Lung (tissue), 12 donors: ENCODE measurements around the gene TMEM174. TPM values are rescaled to one million over a fixed set of nuclear protein-coding genes. Genes with fewer than 3 reads are reported as not detected.
A peak's percentile ranks its signal among the peaks of the same experiment; 100 is the strongest.

Source experiments
- ATAC-seq: fragments of 200-7000 bp; cut with Tn5 transposase; one replicate; pipeline ENCODE4 v1.9.1; 2020; ENCODE audit warnings: moderate number of reproducible peaks; ENCODE audit not compliant: insufficient read depth, low FRiP score
- DNase-seq, 3 donors: peaks; one replicate each; pipeline ENCODE4 v3.0.0-alpha.2; 2013 to 2017
- H3K27ac ChIP-seq, 2 donors: one replicate each; pipeline ENCODE4 v1.5.1; 2013; ENCODE audit warnings: mild to moderate bottlenecking in 2 of 2, moderate library complexity in 2 of 2, control low read depth in 1 of 2, inconsistent platforms in 1 of 2, low read depth in 1 of 2, low read length in 1 of 2
- H3K27me3 ChIP-seq, 3 donors: one replicate each; pipeline ENCODE4 v1.5.1; 2013; ENCODE audit warnings: low read length in 2 of 3; ENCODE audit not compliant: control insufficient read depth in 3 of 3, insufficient read depth in 3 of 3
- H3K36me3 ChIP-seq, 4 donors: one replicate each; pipeline ENCODE4 v1.5.1; 2013; ENCODE audit warnings: low read length in 4 of 4, mild to moderate bottlenecking in 1 of 4, moderate library complexity in 1 of 4; ENCODE audit not compliant: control insufficient read depth in 4 of 4, insufficient read depth in 4 of 4
- H3K4me1 ChIP-seq, 5 donors: one replicate each; pipeline ENCODE4 v1.5.1; 2013; ENCODE audit warnings: low read length in 5 of 5, mild to moderate bottlenecking in 2 of 5, moderate library complexity in 1 of 5; ENCODE audit not compliant: control insufficient read depth in 5 of 5, insufficient read depth in 5 of 5
- H3K4me3 ChIP-seq: one replicate; pipeline ENCODE4 v1.5.1; 2013; ENCODE audit warnings: mild to moderate bottlenecking, control low read depth, moderate library complexity
- H3K9ac ChIP-seq, 2 donors: one replicate each; pipeline ENCODE4 v1.5.1; 2013; ENCODE audit warnings: low read length in 2 of 2, control low read depth in 1 of 2; ENCODE audit not compliant: insufficient read depth in 1 of 2
- H3K9me3 ChIP-seq, 4 donors: one replicate each; pipeline ENCODE4 v1.5.1; 2013; ENCODE audit warnings: low read length in 3 of 4, mild to moderate bottlenecking in 1 of 4, moderate library complexity in 1 of 4; ENCODE audit not compliant: control insufficient read depth in 4 of 4, insufficient read depth in 3 of 4
- CTCF ChIP-seq: IDR thresholded peaks from 2 replicates; pipeline ENCODE4 v1.5.1; 2012; ENCODE audit warnings: mild to moderate bottlenecking; ENCODE audit errors: control extremely low read depth, extremely low read depth
- WGBS, 2 donors: extraction: QIAGEN DNeasy Blood & Tissue Kit; methylation state at CpG; one replicate each; pipeline ENCODE4 v1.1.7; 2013; 5-methylcytosine and 5-hydroxymethylcytosine counted together
- polyA plus RNA-seq, 2 donors: library from polyadenylated mRNA; stranded (reverse); fragments of 200-250 nt; gene quantifications; one replicate each; pipeline ENCODE4 v1.2.1, GENCODE V29; 2013
- total RNA-seq, 2 donors: library from RNA; depleted of rRNA in 1 of 2; stranded (reverse); fragments of >200 nt in 1 of 2; gene quantifications; one replicate each; pipeline ENCODE4 v1.2.1, GENCODE V29; 2014 to 2021
- donor health status: control.
- donor health status: control.
- donor health status: Bipolar disorder and iron deficiency.
- donor health status: healthy.
- donor health status: DM: yes; HTN: yes; CAD: no.

Gene TMEM174
- total and polyA plus RNA-seq, 4 donors = not detected

- peaks cover 0 to 8% (median 0%) of the 10 kb centered on the region in 4 donors for H3K9me3 ChIP-seq
- no peak overlapping the region for H3K27ac ChIP-seq
- H3K27me3 ChIP-seq = peaks cover 0 to 3% (median 0%) of the 10 kb centered on the region in 3 donors
- 72 to 79% methylated on average over 6 of the region's 6 CpGs for WGBS, 2 donors
- no peak overlapping the region for H3K4me3 ChIP-seq
- DNase-seq = no peak
- peaks cover 0 to 2% (median 0%) of the 10 kb centered on the region in 5 donors for H3K4me1 ChIP-seq
- ATAC-seq = no peak
- no peak for TF ChIP-seq CTCF
- H3K36me3 ChIP-seq = no peaks in the 10 kb centered on the region
- no peak overlapping the region for H3K9ac ChIP-seq
These were observed 10.0 kb downstream of the TMEM174 start for GRCh38 chr5:73183000-73183399.

GRCh38 chr5:73183481-73183891 lies 10.5 kb downstream of the TMEM174 start:
- H3K36me3 ChIP-seq = no peaks in the 10 kb centered on the region
- WGBS, 2 donors = 51 to 71% methylated on average over 9 of the region's 9 CpGs
- peaks cover 0 to 2% (median 0%) of the 10 kb centered on the region in 5 donors for H3K4me1 ChIP-seq
- peak overlapping the region in 1 of 2 donors; percentile 13 for H3K9ac ChIP-seq
- peaks cover 0 to 8% (median 0%) of the 10 kb centered on the region in 4 donors for H3K9me3 ChIP-seq
- peaks cover 0 to 3% (median 0%) of the 10 kb centered on the region in 3 donors for H3K27me3 ChIP-seq
- no peak for TF ChIP-seq CTCF
- ATAC-seq (no peak), DNase-seq (no peak)
- no peak overlapping the region for H3K4me3 ChIP-seq
- no peak overlapping the region for H3K27ac ChIP-seq

GRCh38 chr5:73186976-73187375 lies 14.0 kb downstream of the TMEM174 start:
- Histone ChIP-seq H3K36me3 (no peaks in the 10 kb centered on the region), H3K27me3 (peaks cover 0 to 3% (median 0%) of the 10 kb centered on the region in 3 donors), H3K9me3 (peaks cover 0 to 8% (median 0%) of the 10 kb centered on the region in 4 donors), H3K9ac (no peak overlapping the region), H3K4me1 (no peaks in the 10 kb centered on the region), H3K27ac (no peak overlapping the region), H3K4me3 (no peak overlapping the region)
- DNase-seq (no peak), ATAC-seq (no peak)
- no peak for TF ChIP-seq CTCF
- WGBS, 2 donors = 90 to 91% methylated on average over 2 of the region's 2 CpGs
